ENCODE results near the gene TMEM200A.

Gene TMEM200A

GRCh38 chr6:130424710-130425109, 58.9 kb downstream of the TMEM200A start:
- no peak for DNase-seq (ENCODE audit: extremely low spot score)
- TF ChIP-seq CTCF (IDR thresholded peaks at IDR 0.05; ENCODE audit: control extremely low read depth, extremely low read depth, low read depth, missing control alignments), result no peak
- ChIA-PET CTCF (no interaction called here), POLR2A (no interaction called here)

GRCh38 chr6:130425537-130425936, 59.7 kb downstream of the TMEM200A start:
- no peak for TF ChIP-seq CTCF (IDR thresholded peaks at IDR 0.05; ENCODE audit: control extremely low read depth, extremely low read depth, low read depth, missing control alignments)
- CTCF ChIA-PET, result interaction anchor here (1.4 kb wide), 1 partner anchor 19 kb away, joined by 4 read pairs; no protein-coding TSS in a partner anchor
- POLR2A ChIA-PET, result no interaction called here
- DNase-seq (ENCODE audit: extremely low spot score), result no peak

GRCh38 chr6:130426066-130426721, 60.4 kb downstream of the TMEM200A start:
- DNase-seq (ENCODE audit: extremely low spot score), result no peak
- ChIA-PET CTCF (interaction anchor here (1.4 kb wide), 1 partner anchor 20 kb away, joined by 4 read pairs; no protein-coding TSS in a partner anchor), POLR2A (no interaction called here)
- no peak for TF ChIP-seq CTCF (IDR thresholded peaks at IDR 0.05; ENCODE audit: control extremely low read depth, extremely low read depth, low read depth, missing control alignments)

GRCh38 chr6:130431346-130431852, 65.6 kb downstream of the TMEM200A start:
- POLR2A ChIA-PET, result no interaction called here
- CTCF ChIA-PET, result interaction anchor here (1.4 kb wide), 1 partner anchor 25 kb away, joined by 4 read pairs; no protein-coding TSS in a partner anchor
- DNase-seq (ENCODE audit: extremely low spot score), result no peak
- TF ChIP-seq CTCF (IDR thresholded peaks at IDR 0.05; ENCODE audit: control extremely low read depth, extremely low read depth, low read depth, missing control alignments), result no peak

GRCh38 chr6:130432838-130433237, 67.0 kb downstream of the TMEM200A start:
- ChIA-PET CTCF (no interaction called here), POLR2A (no interaction called here)
- DNase-seq (ENCODE audit: extremely low spot score), result no peak
- no peak for TF ChIP-seq CTCF (IDR thresholded peaks at IDR 0.05; ENCODE audit: control extremely low read depth, extremely low read depth, low read depth, missing control alignments)

GRCh38 chr6:130434174-130434873, 68.5 kb downstream of the TMEM200A start:
- ChIA-PET CTCF (interaction anchor here (0.9 kb wide), 1 partner anchor 34 kb away, joined by 3 read pairs; no protein-coding TSS in a partner anchor), POLR2A (no interaction called here)
- TF ChIP-seq CTCF (IDR thresholded peaks at IDR 0.05; ENCODE audit: control extremely low read depth, extremely low read depth, low read depth, missing control alignments), result no peak
- DNase-seq (ENCODE audit: extremely low spot score), result no peak

All from GM10248 (cell line).